ENCODE data around the gene PRM3. TPM values are rescaled to one million over a fixed set of nuclear protein-coding genes. Genes with fewer than 3 reads are reported as not detected.
A peak's percentile ranks its signal among the peaks of the same experiment; 100 is the strongest.

PRM3 gene
- total and polyA plus RNA-seq, 2 of the 8 experiments (the other 6 are each of a cell fraction or from before 2014, with no cell fraction given): not detected

DNA sequence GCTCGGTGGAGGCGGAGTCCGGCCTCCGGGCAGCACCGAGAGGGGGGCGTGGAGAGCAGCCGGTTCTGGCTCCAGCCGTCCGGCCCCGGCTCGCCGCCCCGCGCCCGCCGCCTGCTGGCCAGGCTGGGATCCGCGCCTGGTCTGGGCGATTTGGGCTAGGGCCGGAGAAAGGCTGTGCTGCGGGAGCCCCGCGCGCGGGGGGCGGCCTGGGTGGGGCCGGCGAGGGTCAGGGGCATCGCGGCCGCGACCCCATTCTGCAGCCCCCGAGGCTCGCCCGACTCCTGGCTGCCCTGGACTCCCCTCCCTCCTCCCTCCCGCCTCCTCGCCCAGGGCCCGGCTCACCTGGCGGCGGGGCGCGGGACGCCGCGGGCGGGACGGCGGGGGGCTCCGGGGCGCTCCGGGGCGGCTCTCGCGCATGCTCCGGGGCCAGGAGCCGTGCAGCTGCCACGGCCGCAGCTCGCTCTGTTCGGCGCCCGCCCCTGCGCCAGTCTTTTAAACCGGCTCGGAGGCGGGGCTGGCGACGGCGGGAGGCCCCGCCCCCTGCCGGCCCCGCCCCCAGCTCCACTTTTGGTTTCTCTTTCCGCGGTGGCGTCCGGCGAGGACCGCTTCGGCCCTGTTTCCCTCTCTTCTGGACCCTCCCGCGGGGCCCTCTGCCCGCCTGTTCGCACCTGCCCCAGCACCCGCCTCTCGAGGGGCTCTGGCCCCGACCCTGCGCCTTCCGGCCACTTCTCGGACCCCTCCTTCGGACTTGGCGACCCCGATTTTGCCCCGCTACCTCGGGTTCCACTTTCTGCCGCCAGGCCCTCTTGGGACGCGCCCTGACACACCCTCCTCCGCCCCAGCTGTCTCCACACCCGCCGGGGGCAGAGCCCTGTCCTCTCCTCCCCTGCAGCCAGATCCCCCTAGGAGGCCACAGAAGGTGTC is 17.4 kb downstream of the PRM3 start, which contains the start of gene SOCS1 (continued):
- TF ChIP-seq SIN3A (conservative IDR thresholded peaks at IDR 0.05 in 1 of 2, IDR thresholded peaks at IDR 0.05 in 1 of 2; ENCODE audit: low read depth in 1 of 2, low read length in 2 of 2): peak in 1 of 2 experiments; percentile 67; a peak in 1 of 4 replicates
- peak; percentile 96 for TF ChIP-seq TBP (IDR thresholded peaks at IDR 0.05; ENCODE audit: low read depth, low read length)
- TF ChIP-seq KDM4A (IDR thresholded peaks at IDR 0.05; ENCODE audit: low read depth, low read length, severe bottlenecking): peak; percentile 26
- TF ChIP-seq RAD21 (IDR thresholded peaks at IDR 0.05 in 1 of 2, conservative IDR thresholded peaks at IDR 0.05 in 1 of 2; ENCODE audit: low read depth in 2 of 2, low read length in 2 of 2): peak; percentile 62 to 73
- TF ChIP-seq, protein P1, sequence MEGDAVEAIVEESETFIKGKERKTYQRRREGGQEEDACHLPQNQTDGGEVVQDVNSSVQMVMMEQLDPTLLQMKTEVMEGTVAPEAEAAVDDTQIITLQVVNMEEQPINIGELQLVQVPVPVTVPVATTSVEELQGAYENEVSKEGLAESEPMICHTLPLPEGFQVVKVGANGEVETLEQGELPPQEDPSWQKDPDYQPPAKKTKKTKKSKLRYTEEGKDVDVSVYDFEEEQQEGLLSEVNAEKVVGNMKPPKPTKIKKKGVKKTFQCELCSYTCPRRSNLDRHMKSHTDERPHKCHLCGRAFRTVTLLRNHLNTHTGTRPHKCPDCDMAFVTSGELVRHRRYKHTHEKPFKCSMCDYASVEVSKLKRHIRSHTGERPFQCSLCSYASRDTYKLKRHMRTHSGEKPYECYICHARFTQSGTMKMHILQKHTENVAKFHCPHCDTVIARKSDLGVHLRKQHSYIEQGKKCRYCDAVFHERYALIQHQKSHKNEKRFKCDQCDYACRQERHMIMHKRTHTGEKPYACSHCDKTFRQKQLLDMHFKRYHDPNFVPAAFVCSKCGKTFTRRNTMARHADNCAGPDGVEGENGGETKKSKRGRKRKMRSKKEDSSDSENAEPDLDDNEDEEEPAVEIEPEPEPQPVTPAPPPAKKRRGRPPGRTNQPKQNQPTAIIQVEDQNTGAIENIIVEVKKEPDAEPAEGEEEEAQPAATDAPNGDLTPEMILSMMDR (IDR thresholded peaks at IDR 0.05; ENCODE audit: control extremely low read depth in 1 of 3, insufficient read depth in 1 of 3, low read depth in 1 of 3, low read length in 3 of 3): peak; percentile 74 to 81 (median 75)
- no peak for TF ChIP-seq SRF (IDR thresholded peaks at IDR 0.05; ENCODE audit: low read depth, low read length)
- TF ChIP-seq, protein P2, sequence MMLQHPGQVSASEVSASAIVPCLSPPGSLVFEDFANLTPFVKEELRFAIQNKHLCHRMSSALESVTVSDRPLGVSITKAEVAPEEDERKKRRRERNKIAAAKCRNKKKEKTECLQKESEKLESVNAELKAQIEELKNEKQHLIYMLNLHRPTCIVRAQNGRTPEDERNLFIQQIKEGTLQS (IDR thresholded peaks at IDR 0.05; ENCODE audit: insufficient read depth, low read depth, low read length): no peak
- no peak for TF ChIP-seq JUN (IDR thresholded peaks at IDR 0.05; ENCODE audit: low read depth, low read length)
- no peak for TF ChIP-seq EZH2 (IDR thresholded peaks at IDR 0.05; ENCODE audit: low read depth, low read length, severe bottlenecking)
- peak; percentile 83 for TF ChIP-seq PHF8 (conservative IDR thresholded peaks at IDR 0.05; ENCODE audit: low read depth, low read length)
- peak; percentile 91 for TF ChIP-seq TAF7 (optimal IDR thresholded peaks at IDR 0.05; ENCODE audit: borderline replicate concordance, low read depth, low read length)
- no peak; the same call in 1 of the 2 replicates for TF ChIP-seq SP4 (IDR thresholded peaks at IDR 0.05; ENCODE audit: low read length)
- peak; percentile 82 for TF ChIP-seq MAX (IDR thresholded peaks at IDR 0.05)
- peak; percentile 99 for TF ChIP-seq TAF1 (IDR thresholded peaks at IDR 0.05; ENCODE audit: low read depth, low read length)
- no peak for TF ChIP-seq CHD2 (IDR thresholded peaks at IDR 0.05; ENCODE audit: low read length)
- TF ChIP-seq POLR2A (IDR thresholded peaks at IDR 0.05; ENCODE audit: control extremely low read depth in 1 of 2, low read depth in 2 of 2, low read length in 2 of 2): peak; percentile 94 to 97
- TF ChIP-seq ASH2L (IDR thresholded peaks at IDR 0.05; ENCODE audit: low read length): peak; percentile 61
- TF ChIP-seq E2F6 (IDR thresholded peaks at IDR 0.05): peak; percentile 92
- peak; percentile 9; the same call in 1 of the 2 replicates for TF ChIP-seq YY1 (IDR thresholded peaks at IDR 0.05; ENCODE audit: low read depth, low read length)
